ENCODE results near the gene MICAL3. TPM values are rescaled to one million over a fixed set of nuclear protein-coding genes. Genes with fewer than 3 reads are reported as not detected.

MICAL3 gene
- total RNA-seq, 4 donors from 2014 or later, result 84.2 to 290 (median 151) TPM

- no peak for DNase-seq
- Histone ChIP-seq H3K27me3 (no peaks in the 10 kb centered on the region), H3K4me3 (no peak overlapping the region), H3K27ac (no peak overlapping the region), H3K4me1 (peaks cover 0 to 13% (median 4%) of the 10 kb centered on the region in 4 donors), H3K9me3 (no peaks in the 10 kb centered on the region), H3K36me3 (no peaks in the 10 kb centered on the region)
- 62 to 88% methylated on average over 5 to 10 of the region's 10 CpGs for WGBS, 2 donors (ENCODE audit: low coverage in 1 of 2)
- TF ChIP-seq EP300 (IDR thresholded peaks at IDR 0.05; ENCODE audit: low read depth), result no peak
- TF ChIP-seq POLR2A (IDR thresholded peaks at IDR 0.05), result no peak
- TF ChIP-seq CTCF (IDR thresholded peaks at IDR 0.05), result no peak
- no peak for TF ChIP-seq POLR2AphosphoS5 (IDR thresholded peaks at IDR 0.05)
- in situ Hi-C loops (cut with MboI; ENCODE audit: low pct_ligation_motif_present in 1 of 4, low pct_unique_long_range_greater_than_20kb in 1 of 4, low sequenced_read_pairs in 3 of 4), result no loop called here
- intact Hi-C loops (cut with DNase I; ENCODE audit: low total_unique reads), result no loop called here
These were observed 59.7 kb downstream of the MICAL3 start for GRCh38 chr22:17964643-17965042.

- Histone ChIP-seq H3K9me3 (no peaks in the 10 kb centered on the region), H3K4me1 (peaks cover 0 to 10% (median 0%) of the 10 kb centered on the region in 4 donors), H3K27me3 (no peaks in the 10 kb centered on the region), H3K36me3 (no peaks in the 10 kb centered on the region), H3K27ac (no peak overlapping the region), H3K4me3 (no peak overlapping the region)
- in situ Hi-C loops (cut with MboI; ENCODE audit: low pct_ligation_motif_present in 1 of 4, low pct_unique_long_range_greater_than_20kb in 1 of 4, low sequenced_read_pairs in 3 of 4) (no loop called here), intact Hi-C loops (cut with DNase I; ENCODE audit: low total_unique reads) (no loop called here)
- TF ChIP-seq CTCF (IDR thresholded peaks at IDR 0.05) (no peak), EP300 (IDR thresholded peaks at IDR 0.05; ENCODE audit: low read depth) (no peak), POLR2AphosphoS5 (IDR thresholded peaks at IDR 0.05) (no peak), POLR2A (IDR thresholded peaks at IDR 0.05) (no peak)
- WGBS, 2 donors (ENCODE audit: low coverage in 1 of 2), result 41 to 71% methylated on average over 3 to 6 of the region's 6 CpGs
- no peak for DNase-seq
These were observed 60.2 kb downstream of the MICAL3 start for GRCh38 chr22:17964156-17964555.

- Histone ChIP-seq H3K4me3 (no peak overlapping the region), H3K9me3 (no peaks in the 10 kb centered on the region), H3K36me3 (no peaks in the 10 kb centered on the region), H3K27ac (no peak overlapping the region), H3K4me1 (peaks cover 0 to 14% (median 0%) of the 10 kb centered on the region in 4 donors), H3K27me3 (no peaks in the 10 kb centered on the region)
- 82% methylated on average over 6 to 8 of the region's 8 CpGs for WGBS, 2 donors (ENCODE audit: low coverage in 1 of 2)
- DNase-seq, result no peak
- intact Hi-C loops (cut with DNase I; ENCODE audit: low total_unique reads) (no loop called here), in situ Hi-C loops (cut with MboI; ENCODE audit: low pct_ligation_motif_present in 1 of 4, low pct_unique_long_range_greater_than_20kb in 1 of 4, low sequenced_read_pairs in 3 of 4) (no loop called here)
- TF ChIP-seq POLR2A (IDR thresholded peaks at IDR 0.05) (no peak), EP300 (IDR thresholded peaks at IDR 0.05; ENCODE audit: low read depth) (no peak), POLR2AphosphoS5 (IDR thresholded peaks at IDR 0.05) (no peak), CTCF (IDR thresholded peaks at IDR 0.05) (no peak)
These were observed 61.3 kb downstream of the MICAL3 start for GRCh38 chr22:17963015-17963414.

DNA sequence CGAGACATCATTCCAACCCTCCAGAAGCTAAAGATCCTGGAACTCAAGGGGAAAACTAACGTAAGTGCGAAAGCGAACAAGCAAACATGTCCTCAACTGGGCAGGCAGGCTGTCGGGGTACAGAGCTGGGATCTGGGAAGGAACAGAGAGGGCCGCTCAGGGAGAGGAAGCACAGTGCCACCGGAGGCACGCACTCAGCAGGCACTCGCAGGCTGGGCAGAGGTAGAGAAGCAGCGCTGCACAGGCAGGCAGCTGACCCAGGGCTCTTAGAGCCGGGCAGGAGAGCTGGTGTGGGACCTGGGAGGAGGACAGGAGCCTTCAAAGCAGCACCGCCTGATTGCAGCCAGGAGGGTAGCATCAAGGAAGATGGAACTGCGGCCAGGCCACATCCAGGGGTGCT is 62.2 kb downstream of the MICAL3 start:
- no peaks in the 10 kb centered on the region for H3K9me3 ChIP-seq
- TF ChIP-seq EP300 (IDR thresholded peaks at IDR 0.05; ENCODE audit: low read depth) (no peak), CTCF (IDR thresholded peaks at IDR 0.05) (no peak), POLR2A (IDR thresholded peaks at IDR 0.05) (no peak), POLR2AphosphoS5 (IDR thresholded peaks at IDR 0.05) (no peak)
- H3K27me3 ChIP-seq, result no peaks in the 10 kb centered on the region
- H3K36me3 ChIP-seq, result no peaks in the 10 kb centered on the region
- DNase-seq, result no peak
- peaks cover 0 to 18% (median 0%) of the 10 kb centered on the region in 4 donors for H3K4me1 ChIP-seq
- in situ Hi-C loops (cut with MboI; ENCODE audit: low pct_ligation_motif_present in 1 of 4, low pct_unique_long_range_greater_than_20kb in 1 of 4, low sequenced_read_pairs in 3 of 4) (no loop called here), intact Hi-C loops (cut with DNase I; ENCODE audit: low total_unique reads) (no loop called here)
- H3K27ac ChIP-seq, result no peak overlapping the region
- no peak overlapping the region for H3K4me3 ChIP-seq
- WGBS, 2 donors (ENCODE audit: low coverage in 1 of 2), result 94 to 95% methylated on average over 10 to 13 of the region's 13 CpGs
